Thyroid gland (tissue), 4 donors: ENCODE results near the gene C10orf62. TPM values are rescaled to one million over a fixed set of nuclear protein-coding genes. Genes with fewer than 3 reads are reported as not detected.

Experiments used
- DNase-seq, 2 donors: peaks; one replicate each; pipeline ENCODE4 v3.0.0-alpha.2; 2019
- H3K27ac ChIP-seq, 3 donors: fragments of 200-600 bp; sonication (generic); 1 replicate in 2 of 3; 2 replicates in 1 of 3; pipeline ENCODE4 v1.5.1; 2016 to 2019; ENCODE audit warnings: mild to moderate bottlenecking in 1 of 3, moderate library complexity in 1 of 3
- H3K27me3 ChIP-seq: fragments of 200-600 bp; sonication (generic); one replicate; pipeline ENCODE4 v1.5.1; 2019
- H3K36me3 ChIP-seq, 2 donors: fragments of 200-600 bp; sonication (generic); one replicate each; pipeline ENCODE4 v1.5.1; 2016 to 2019
- H3K4me1 ChIP-seq, 2 donors: fragments of 200-600 bp; sonication (generic); one replicate each; pipeline ENCODE4 v1.5.1; 2017 to 2019
- H3K4me3 ChIP-seq, 3 donors: fragments of 200-600 bp; sonication (generic); replicated peaks in 1 of 3; 1 replicate in 2 of 3; 2 replicates in 1 of 3; pipeline ENCODE4 v1.5.1; 2016; ENCODE audit warnings: mild to moderate bottlenecking in 1 of 3
- H3K9me3 ChIP-seq: fragments of 200-600 bp; sonication (generic); one replicate; pipeline ENCODE4 v1.5.1; 2017
- CTCF ChIP-seq, 6 experiments: fragments of 200-600 bp in 3 of 6; fragments of 450-650 bp in 3 of 6; sonication (generic) in 3 of 6; IDR thresholded peaks; one replicate each; pipeline ENCODE4 v1.5.1; 2016 to 2019; ENCODE audit warnings: antibody characterized with exemption in 6 of 6, mild to moderate bottlenecking in 2 of 6, inconsistent platforms in 1 of 6, moderate library complexity in 1 of 6
- POLR2A ChIP-seq, 2 donors: fragments of 450-650 bp; IDR thresholded peaks; one replicate each; pipeline ENCODE4 v1.6.1; 2017; ENCODE audit warnings: antibody characterized with exemption in 2 of 2, mild to moderate bottlenecking in 2 of 2, moderate library complexity in 1 of 2
- WGBS, 2 donors: methylation state at CpG; one replicate each; pipeline ENCODE4 v1.1.5; 2017; 5-methylcytosine and 5-hydroxymethylcytosine counted together
- intact Hi-C: fragments of 100-400 bp; cut with DNase I; formaldehyde crosslinking; loops from one replicate; pipeline ENCODE4 v1.15.1; 2023
- total RNA-seq, 4 donors: library from RNA; depleted of rRNA; stranded (reverse); fragments of >200 nt; gene quantifications; one replicate each; pipeline ENCODE4 v1.2.3, GENCODE V29; 2016

Gene C10orf62
- 1 to 10 TPM in 2 of 4 donors, not detected in 2; 1.0 to 1.1 TPM for total RNA-seq

- Histone ChIP-seq H3K4me1 (peaks cover under 1 to 3% of the 10 kb centered on the region in 2 donors), H3K27ac (no peak within 1 kb of the TSS), H3K36me3 (no peaks in the 10 kb centered on the region), H3K27me3 (no peaks in the 10 kb centered on the region), H3K9me3 (no peaks in the 10 kb centered on the region), H3K4me3 (no peak within 1 kb of the TSS)
- WGBS, 2 donors: 43 to 75% methylated on average over 1 to 3 of the region's 3 CpGs
- intact Hi-C loops: no loop called here
- DNase-seq: no peak
- TF ChIP-seq CTCF (IDR thresholded peaks at IDR 0.05) (no peak), POLR2A (IDR thresholded peaks at IDR 0.05) (no peak)
Observed at GRCh38 chr10:97589479-97589878, at the start of gene C10orf62. Gene C10orf62 (plus strand): TSS chr10:97589721. CDS start chr10:97589898, 177 bp downstream.

GRCh38 chr10:97540669-97541500 lies 48.6 kb upstream of the C10orf62 start:
- intact Hi-C loops: no loop called here
- WGBS, 2 donors: 86 to 91% methylated on average over 11 to 14 of the region's 14 CpGs

GRCh38 chr10:97542169-97543024 lies 47.1 kb upstream of the C10orf62 start:
- intact Hi-C loops: no loop called here
- H3K27ac ChIP-seq: peak overlapping the region; percentile 76 to 90 (median 79)
- no peak overlapping the region for H3K4me3 ChIP-seq
- peak; percentile 29 to 35 for DNase-seq
- peaks cover 19 to 48% of the 10 kb centered on the region in 2 donors for H3K4me1 ChIP-seq
- no peaks in the 10 kb centered on the region for H3K27me3 ChIP-seq
- no peaks in the 10 kb centered on the region for H3K9me3 ChIP-seq
- 64 to 69% methylated on average over 3 to 6 of the region's 9 CpGs for WGBS, 2 donors
- no peaks in the 10 kb centered on the region for H3K36me3 ChIP-seq
- TF ChIP-seq POLR2A (IDR thresholded peaks at IDR 0.05) (no peak), CTCF (IDR thresholded peaks at IDR 0.05) (no peak)

More at GRCh38 chr10:97540669-97541500, 48.6 kb upstream of the C10orf62 start:
- TF ChIP-seq CTCF (IDR thresholded peaks at IDR 0.05): no peak
- no peak for TF ChIP-seq POLR2A (IDR thresholded peaks at IDR 0.05)
- no peak for DNase-seq
- Histone ChIP-seq H3K27me3 (no peaks in the 10 kb centered on the region), H3K4me1 (peaks cover 19 to 45% of the 10 kb centered on the region in 2 donors), H3K36me3 (no peaks in the 10 kb centered on the region), H3K27ac (peak overlapping the region in 2 of 3 donors; percentile 19 to 76), H3K4me3 (no peak overlapping the region), H3K9me3 (no peaks in the 10 kb centered on the region)

- Histone ChIP-seq H3K9me3 (no peaks in the 10 kb centered on the region), H3K36me3 (no peaks in the 10 kb centered on the region), H3K4me1 (peaks cover 19 to 50% of the 10 kb centered on the region in 2 donors), H3K27me3 (no peaks in the 10 kb centered on the region), H3K27ac (peak overlapping the region; percentile 76 to 90 (median 79)), H3K4me3 (no peak overlapping the region)
- intact Hi-C loops: no loop called here
- peak; percentile 32 to 45 for DNase-seq
- TF ChIP-seq POLR2A (IDR thresholded peaks at IDR 0.05) (no peak), CTCF (IDR thresholded peaks at IDR 0.05) (no peak)
- 60 to 61% methylated on average over 9 to 10 of the region's 10 CpGs for WGBS, 2 donors
Observed at GRCh38 chr10:97543025-97543546, 46.4 kb upstream of the C10orf62 start.
